Loucy (cell line): ENCODE measurements around the gene IQCK.

Source experiments
- H2AFZ ChIP-seq: fragments of 200-600 bp; sonication (generic); 2 replicates; pipeline ENCODE4 v1.6.0; 2016; ENCODE audit warnings: antibody characterized with exemption, mild to moderate bottlenecking, low read length, moderate library complexity
- H3F3A ChIP-seq: fragments of 200-600 bp; 2 replicates; pipeline ENCODE4 v1.6.0; 2016; ENCODE audit warnings: antibody characterized with exemption, low read depth, mild to moderate bottlenecking
- H3K27me3 ChIP-seq: fragments of 200-600 bp; sonication (generic); 2 replicates; pipeline ENCODE4 v1.6.1; 2014; ENCODE audit warnings: low read length, mild to moderate bottlenecking; ENCODE audit not compliant: insufficient read depth, poor library complexity, severe bottlenecking
- H3K36me3 ChIP-seq: fragments of 200-600 bp; sonication (generic); 2 replicates; pipeline ENCODE4 v1.6.1; 2016; ENCODE audit warnings: low read length; ENCODE audit not compliant: insufficient read depth
- H3K4me1 ChIP-seq: fragments of 200-600 bp; sonication (generic); 2 replicates; pipeline ENCODE4 v1.5.1; 2014; ENCODE audit warnings: low read length, mild to moderate bottlenecking; ENCODE audit not compliant: insufficient read depth, poor library complexity, severe bottlenecking
- H3K4me2 ChIP-seq: fragments of 200-600 bp; sonication (generic); 2 replicates; pipeline ENCODE4 v1.6.0; 2014; ENCODE audit warnings: antibody characterized with exemption, low read length, low read depth, mild to moderate bottlenecking; ENCODE audit not compliant: poor library complexity, severe bottlenecking
- H3K4me3 ChIP-seq: fragments of 200-600 bp; sonication (generic); 2 replicates; pipeline ENCODE4 v1.5.1; 2014; ENCODE audit warnings: low read length, mild to moderate bottlenecking, mixed read lengths; ENCODE audit not compliant: poor library complexity, severe bottlenecking
- H3K79me2 ChIP-seq: fragments of 200-600 bp; sonication (generic); 2 replicates; pipeline ENCODE4 v1.6.1; 2014; ENCODE audit warnings: low read length; ENCODE audit not compliant: insufficient read depth
- H3K9ac ChIP-seq: fragments of 200-600 bp; sonication (generic); 2 replicates; pipeline ENCODE4 v1.6.0; 2014; ENCODE audit warnings: mild to moderate bottlenecking, low read depth, low read length, moderate library complexity; ENCODE audit not compliant: poor library complexity, severe bottlenecking
- H3K9me2 ChIP-seq: fragments of 200-600 bp; sonication (generic); replicated peaks from 2 replicates; pipeline ENCODE4 v1.6.1; 2016; ENCODE audit warnings: low read depth, low read length, mixed read lengths
- H3K9me3 ChIP-seq: fragments of 200-600 bp; sonication (generic); 2 replicates; pipeline ENCODE4 v1.6.1; 2014; ENCODE audit warnings: mild to moderate bottlenecking, antibody characterized with exemption, low read length, low read depth; ENCODE audit not compliant: insufficient read depth
- H4K20me1 ChIP-seq: fragments of 200-600 bp; sonication (generic); 2 replicates; pipeline ENCODE4 v1.6.0; 2014; ENCODE audit warnings: antibody characterized with exemption, low read length, mild to moderate bottlenecking; ENCODE audit not compliant: insufficient read depth, poor library complexity, severe bottlenecking
- CTCF ChIP-seq: fragments of 200-600 bp; sonication (generic); conservative IDR thresholded peaks from 2 replicates; pipeline ENCODE4 v1.5.1; 2014; ENCODE audit warnings: mild to moderate bottlenecking, antibody characterized with exemption, low read length
- EZH2phosphoT487 ChIP-seq: fragments of 200-600 bp; IDR thresholded peaks from 2 replicates; pipeline ENCODE4 v1.6.1; 2018; ENCODE audit warnings: antibody characterized with exemption, mild to moderate bottlenecking, moderate library complexity, borderline replicate concordance

IQCK gene

GRCh38 chr16:19850131-19850817 lies 132.2 kb downstream of the IQCK start:
- Histone ChIP-seq H3F3A (no peaks in the 10 kb centered on the region), H3K4me1 (no peaks in the 10 kb centered on the region), H3K27me3 (no peaks in the 10 kb centered on the region), H3K4me2 (no peak overlapping the region), H3K9ac (no peak overlapping the region), H3K36me3 (no peaks in the 10 kb centered on the region), H3K4me3 (no peak overlapping the region), H2AFZ (no peak overlapping the region), H3K9me3 (no peaks in the 10 kb centered on the region; the same call in 1 of the 2 replicates), H3K9me2 (no peaks in the 10 kb centered on the region), H4K20me1 (no peaks in the 10 kb centered on the region), H3K79me2 (no peaks in the 10 kb centered on the region)
- TF ChIP-seq CTCF (no peak), EZH2phosphoT487 (no peak)

- peaks cover 2% of the 10 kb centered on the region; the same call in 1 of the 2 replicates for H3K9me3 ChIP-seq
- no peaks in the 10 kb centered on the region for H3F3A ChIP-seq
- no peak overlapping the region for H3K4me2 ChIP-seq
Observed at GRCh38 chr16:19851476-19851875, 133.4 kb downstream of the IQCK start.

GRCh38 chr16:19853132-19853741 lies 135.2 kb downstream of the IQCK start:
- Histone ChIP-seq H3K9me3 (peaks cover 2% of the 10 kb centered on the region; the same call in 1 of the 2 replicates), H3K9ac (no peak overlapping the region), H3K9me2 (no peaks in the 10 kb centered on the region), H4K20me1 (no peaks in the 10 kb centered on the region), H3K4me1 (no peaks in the 10 kb centered on the region), H3F3A (no peaks in the 10 kb centered on the region), H3K4me3 (no peak overlapping the region), H3K27me3 (no peaks in the 10 kb centered on the region), H3K4me2 (no peak overlapping the region), H2AFZ (no peak overlapping the region), H3K36me3 (no peaks in the 10 kb centered on the region), H3K79me2 (no peaks in the 10 kb centered on the region)
- TF ChIP-seq CTCF: no peak
- TF ChIP-seq EZH2phosphoT487: no peak

More at GRCh38 chr16:19851476-19851875, 133.4 kb downstream of the IQCK start:
- Histone ChIP-seq H3K36me3 (no peaks in the 10 kb centered on the region), H3K79me2 (no peaks in the 10 kb centered on the region), H4K20me1 (no peaks in the 10 kb centered on the region), H3K4me1 (no peaks in the 10 kb centered on the region), H3K4me3 (no peak overlapping the region), H3K9ac (no peak overlapping the region), H3K27me3 (no peaks in the 10 kb centered on the region), H2AFZ (no peak overlapping the region), H3K9me2 (no peaks in the 10 kb centered on the region)
- TF ChIP-seq CTCF: no peak
- TF ChIP-seq EZH2phosphoT487: no peak
